GM23338 (cell line): ENCODE measurements around the gene PLCD3. TPM values are rescaled to one million over a fixed set of nuclear protein-coding genes. Genes with fewer than 3 reads are reported as not detected.

Experiments
- ATAC-seq: fragments of 200-7000 bp; cut with Tn5 transposase; 3 replicates; pipeline ENCODE4 v1.9.1; 2020
- DNase-seq: peaks from one replicate; pipeline ENCODE4 v3.0.0-alpha.2; 2015; ENCODE audit warnings: low spot score
- H2AFZ ChIP-seq: fragments of 200-600 bp; sonication (generic); 2 replicates; pipeline ENCODE4 v1.8.0; 2016; ENCODE audit warnings: antibody characterized with exemption, mild to moderate bottlenecking, moderate library complexity
- H3F3A ChIP-seq: fragments of 200-600 bp; sonication (generic); replicated peaks from 2 replicates; pipeline ENCODE4 v1.8.0; 2017; ENCODE audit warnings: antibody characterized with exemption, mixed run types, low read depth
- H3K27ac ChIP-seq: fragments of 200-600 bp; sonication (generic); 2 replicates; pipeline ENCODE4 v1.6.1; 2016; ENCODE audit warnings: low read depth
- H3K27me3 ChIP-seq: fragments of 200-600 bp; sonication (generic); 2 replicates; pipeline ENCODE4 v1.8.0; 2016; ENCODE audit warnings: mild to moderate bottlenecking, mixed run types, moderate library complexity; ENCODE audit not compliant: insufficient read depth
- H3K36me3 ChIP-seq: fragments of 200-600 bp; sonication (generic); 2 replicates; pipeline ENCODE4 v1.8.0; 2016; ENCODE audit warnings: mild to moderate bottlenecking; ENCODE audit not compliant: insufficient read depth
- H3K4me1 ChIP-seq: fragments of 200-600 bp; sonication (generic); 2 replicates; pipeline ENCODE4 v1.8.0; 2016; ENCODE audit warnings: mild to moderate bottlenecking, moderate library complexity; ENCODE audit not compliant: insufficient read depth
- H3K4me2 ChIP-seq: fragments of 200-600 bp; sonication (generic); 2 replicates; pipeline ENCODE4 v1.7.1; 2017; ENCODE audit warnings: mixed run types
- H3K4me3 ChIP-seq: fragments of 200-600 bp; sonication (generic); 2 replicates; pipeline ENCODE4 v1.6.1; 2016; ENCODE audit warnings: mixed run types
- H3K79me2 ChIP-seq: fragments of 200-600 bp; sonication (generic); replicated peaks from 2 replicates; pipeline ENCODE4 v1.8.0; 2017; ENCODE audit warnings: mild to moderate bottlenecking; ENCODE audit not compliant: insufficient read depth
- H3K9me2 ChIP-seq: fragments of 200-600 bp; sonication (generic); 2 replicates; pipeline ENCODE4 v1.8.0; 2017; ENCODE audit not compliant: insufficient read depth
- H4K20me1 ChIP-seq: fragments of 200-600 bp; sonication (generic); replicated peaks from 2 replicates; pipeline ENCODE4 v1.8.0; 2017; ENCODE audit warnings: mild to moderate bottlenecking; ENCODE audit not compliant: insufficient read depth
- H3K27ac Mint-ChIP-seq: 2 replicates; pipeline ENCODE4 v1.8.0; 2020; ENCODE audit warnings: inconsistent platforms, mild to moderate bottlenecking, moderate library complexity, mixed read lengths
- H3K27me3 Mint-ChIP-seq: 3 replicates; pipeline ENCODE4 v1.8.0; 2022; ENCODE audit warnings: low read depth, mild to moderate bottlenecking, moderate library complexity, mixed read lengths, inconsistent platforms; ENCODE audit not compliant: insufficient read depth, poor library complexity
- H3K36me3 Mint-ChIP-seq: 3 replicates; pipeline ENCODE4 v1.8.0; 2021; ENCODE audit warnings: low read depth, mild to moderate bottlenecking, inconsistent platforms, moderate library complexity, mixed read lengths
- H3K4me1 Mint-ChIP-seq: 3 replicates; pipeline ENCODE4 v1.8.0; 2020; ENCODE audit warnings: mild to moderate bottlenecking, inconsistent platforms, mixed read lengths
- H3K4me3 Mint-ChIP-seq: 3 replicates; pipeline ENCODE4 v1.8.0; 2021; ENCODE audit warnings: moderate library complexity, mild to moderate bottlenecking, inconsistent platforms, mixed read lengths
- H3K9me3 Mint-ChIP-seq: 3 replicates; pipeline ENCODE4 v1.8.0; 2020; ENCODE audit warnings: moderate library complexity, mild to moderate bottlenecking, inconsistent platforms, mixed read lengths
- CREB1 ChIP-seq: fragments of 250-450 bp; sonication (Bioruptor Pico); IDR thresholded peaks from 2 replicates; pipeline ENCODE4 v1.5.0; 2020; ENCODE audit warnings: low read depth, mild to moderate bottlenecking, moderate library complexity
- EZH2 ChIP-seq: fragments of 200-600 bp; sonication (generic); IDR thresholded peaks from one replicate; pipeline ENCODE4 v1.8.0; 2017; ENCODE audit warnings: antibody characterized with exemption, mild to moderate bottlenecking, low read depth; ENCODE audit not compliant: unreplicated experiment
- EZH2phosphoT487 ChIP-seq: fragments of 200-600 bp; sonication (generic); IDR thresholded peaks from one replicate; pipeline ENCODE4 v1.8.1; 2018; ENCODE audit warnings: antibody characterized with exemption; ENCODE audit not compliant: unreplicated experiment
- JUNB ChIP-seq: IDR thresholded peaks from one replicate; pipeline ENCODE4 v1.6.1; 2016; ENCODE audit warnings: antibody characterized with exemption; ENCODE audit not compliant: unreplicated experiment
- NANOG ChIP-seq: IDR thresholded peaks from 2 replicates; pipeline ENCODE4 v1.6.1; 2016; ENCODE audit warnings: antibody characterized with exemption, borderline replicate concordance
- POLR2AphosphoS5 ChIP-seq: IDR thresholded peaks from 2 replicates; pipeline ENCODE4 v1.6.1; 2016; ENCODE audit warnings: antibody characterized with exemption, low read depth
- ZNF114 ChIP-seq: fragments of 250-450 bp; sonication (Bioruptor Pico); IDR thresholded peaks from 2 replicates; pipeline ENCODE4 v1.5.0; 2020; ENCODE audit warnings: mild to moderate bottlenecking, moderate library complexity
- ZNF331 ChIP-seq: fragments of 250-450 bp; sonication (Bioruptor Pico); IDR thresholded peaks from 2 replicates; pipeline ENCODE4 v1.5.0; 2020; ENCODE audit warnings: low read depth, mild to moderate bottlenecking, moderate library complexity
- polyA plus RNA-seq: library from polyadenylated mRNA; unstranded; fragments of >200 nt; fragmentation: Nextera tagmentation; extraction: Ambion mirVana; gene quantifications from 2 replicates; pipeline ENCODE4 v1.2.1, GENCODE V29; 2016
- total RNA-seq: library from RNA; depleted of rRNA; stranded (reverse); fragments of >200 nt; shearing (Covaris generic); gene quantifications from 2 replicates; pipeline ENCODE4 v1.2.3, GENCODE V29; 2014
- TF ChIP-seq, protein P1 (sequence below), 2 experiments: fragments of 200-600 bp in 1 of 2; sonication (generic) in 1 of 2; conservative IDR thresholded peaks; 2 replicates each; pipeline versions ENCODE4 v1.5.1 to v1.6.1; 2016 to 2017; ENCODE audit warnings: antibody characterized with exemption in 2 of 2, low read depth in 2 of 2, mild to moderate bottlenecking in 2 of 2, moderate library complexity in 1 of 2
- TF ChIP-seq, protein P2 (sequence below): IDR thresholded peaks from one replicate; pipeline ENCODE4 v1.6.1; 2018; ENCODE audit warnings: antibody characterized with exemption; ENCODE audit not compliant: unreplicated experiment
- TF ChIP-seq, protein P3 (sequence below): IDR thresholded peaks from 2 replicates; pipeline ENCODE4 v1.6.1; 2016; ENCODE audit warnings: antibody characterized with exemption

The PLCD3 gene
- total and polyA plus RNA-seq, 2 experiments from 2014 or later = 3.0 to 32.1 TPM

DNA sequence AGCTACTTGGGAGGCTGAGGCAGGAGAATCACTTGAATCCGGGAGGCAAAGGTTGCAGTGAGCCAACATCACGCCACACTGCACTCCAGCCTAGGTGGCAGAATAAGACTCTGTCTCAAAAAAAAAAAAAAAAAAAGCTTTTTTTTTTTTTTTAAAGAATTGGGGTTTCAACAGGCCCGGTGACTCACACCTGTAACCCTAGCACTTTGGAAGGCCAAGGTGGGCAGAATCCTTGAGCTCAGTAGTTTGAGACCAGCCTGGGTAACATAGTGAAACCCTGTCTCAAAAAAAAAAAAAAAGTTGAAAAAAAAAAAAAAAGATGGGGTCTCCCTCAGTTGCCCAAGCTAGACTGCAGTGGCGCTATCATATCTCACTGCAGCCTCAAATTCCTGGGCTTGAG is 22.7 kb upstream of the PLCD3 start (continued):
- no peak for TF ChIP-seq JUNB
- no peak for TF ChIP-seq POLR2AphosphoS5
- TF ChIP-seq EZH2phosphoT487 = no peak
- no peak for TF ChIP-seq CREB1 (CRISPR knock-in tag)
- no peak for TF ChIP-seq EZH2
- TF ChIP-seq, protein P1, sequence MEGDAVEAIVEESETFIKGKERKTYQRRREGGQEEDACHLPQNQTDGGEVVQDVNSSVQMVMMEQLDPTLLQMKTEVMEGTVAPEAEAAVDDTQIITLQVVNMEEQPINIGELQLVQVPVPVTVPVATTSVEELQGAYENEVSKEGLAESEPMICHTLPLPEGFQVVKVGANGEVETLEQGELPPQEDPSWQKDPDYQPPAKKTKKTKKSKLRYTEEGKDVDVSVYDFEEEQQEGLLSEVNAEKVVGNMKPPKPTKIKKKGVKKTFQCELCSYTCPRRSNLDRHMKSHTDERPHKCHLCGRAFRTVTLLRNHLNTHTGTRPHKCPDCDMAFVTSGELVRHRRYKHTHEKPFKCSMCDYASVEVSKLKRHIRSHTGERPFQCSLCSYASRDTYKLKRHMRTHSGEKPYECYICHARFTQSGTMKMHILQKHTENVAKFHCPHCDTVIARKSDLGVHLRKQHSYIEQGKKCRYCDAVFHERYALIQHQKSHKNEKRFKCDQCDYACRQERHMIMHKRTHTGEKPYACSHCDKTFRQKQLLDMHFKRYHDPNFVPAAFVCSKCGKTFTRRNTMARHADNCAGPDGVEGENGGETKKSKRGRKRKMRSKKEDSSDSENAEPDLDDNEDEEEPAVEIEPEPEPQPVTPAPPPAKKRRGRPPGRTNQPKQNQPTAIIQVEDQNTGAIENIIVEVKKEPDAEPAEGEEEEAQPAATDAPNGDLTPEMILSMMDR (conservative IDR thresholded peaks at IDR 0.05; ENCODE audit: low read depth in 2 of 2) = no peak
- TF ChIP-seq, protein P2, sequence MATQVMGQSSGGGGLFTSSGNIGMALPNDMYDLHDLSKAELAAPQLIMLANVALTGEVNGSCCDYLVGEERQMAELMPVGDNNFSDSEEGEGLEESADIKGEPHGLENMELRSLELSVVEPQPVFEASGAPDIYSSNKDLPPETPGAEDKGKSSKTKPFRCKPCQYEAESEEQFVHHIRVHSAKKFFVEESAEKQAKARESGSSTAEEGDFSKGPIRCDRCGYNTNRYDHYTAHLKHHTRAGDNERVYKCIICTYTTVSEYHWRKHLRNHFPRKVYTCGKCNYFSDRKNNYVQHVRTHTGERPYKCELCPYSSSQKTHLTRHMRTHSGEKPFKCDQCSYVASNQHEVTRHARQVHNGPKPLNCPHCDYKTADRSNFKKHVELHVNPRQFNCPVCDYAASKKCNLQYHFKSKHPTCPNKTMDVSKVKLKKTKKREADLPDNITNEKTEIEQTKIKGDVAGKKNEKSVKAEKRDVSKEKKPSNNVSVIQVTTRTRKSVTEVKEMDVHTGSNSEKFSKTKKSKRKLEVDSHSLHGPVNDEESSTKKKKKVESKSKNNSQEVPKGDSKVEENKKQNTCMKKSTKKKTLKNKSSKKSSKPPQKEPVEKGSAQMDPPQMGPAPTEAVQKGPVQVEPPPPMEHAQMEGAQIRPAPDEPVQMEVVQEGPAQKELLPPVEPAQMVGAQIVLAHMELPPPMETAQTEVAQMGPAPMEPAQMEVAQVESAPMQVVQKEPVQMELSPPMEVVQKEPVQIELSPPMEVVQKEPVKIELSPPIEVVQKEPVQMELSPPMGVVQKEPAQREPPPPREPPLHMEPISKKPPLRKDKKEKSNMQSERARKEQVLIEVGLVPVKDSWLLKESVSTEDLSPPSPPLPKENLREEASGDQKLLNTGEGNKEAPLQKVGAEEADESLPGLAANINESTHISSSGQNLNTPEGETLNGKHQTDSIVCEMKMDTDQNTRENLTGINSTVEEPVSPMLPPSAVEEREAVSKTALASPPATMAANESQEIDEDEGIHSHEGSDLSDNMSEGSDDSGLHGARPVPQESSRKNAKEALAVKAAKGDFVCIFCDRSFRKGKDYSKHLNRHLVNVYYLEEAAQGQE = no peak

DNA sequence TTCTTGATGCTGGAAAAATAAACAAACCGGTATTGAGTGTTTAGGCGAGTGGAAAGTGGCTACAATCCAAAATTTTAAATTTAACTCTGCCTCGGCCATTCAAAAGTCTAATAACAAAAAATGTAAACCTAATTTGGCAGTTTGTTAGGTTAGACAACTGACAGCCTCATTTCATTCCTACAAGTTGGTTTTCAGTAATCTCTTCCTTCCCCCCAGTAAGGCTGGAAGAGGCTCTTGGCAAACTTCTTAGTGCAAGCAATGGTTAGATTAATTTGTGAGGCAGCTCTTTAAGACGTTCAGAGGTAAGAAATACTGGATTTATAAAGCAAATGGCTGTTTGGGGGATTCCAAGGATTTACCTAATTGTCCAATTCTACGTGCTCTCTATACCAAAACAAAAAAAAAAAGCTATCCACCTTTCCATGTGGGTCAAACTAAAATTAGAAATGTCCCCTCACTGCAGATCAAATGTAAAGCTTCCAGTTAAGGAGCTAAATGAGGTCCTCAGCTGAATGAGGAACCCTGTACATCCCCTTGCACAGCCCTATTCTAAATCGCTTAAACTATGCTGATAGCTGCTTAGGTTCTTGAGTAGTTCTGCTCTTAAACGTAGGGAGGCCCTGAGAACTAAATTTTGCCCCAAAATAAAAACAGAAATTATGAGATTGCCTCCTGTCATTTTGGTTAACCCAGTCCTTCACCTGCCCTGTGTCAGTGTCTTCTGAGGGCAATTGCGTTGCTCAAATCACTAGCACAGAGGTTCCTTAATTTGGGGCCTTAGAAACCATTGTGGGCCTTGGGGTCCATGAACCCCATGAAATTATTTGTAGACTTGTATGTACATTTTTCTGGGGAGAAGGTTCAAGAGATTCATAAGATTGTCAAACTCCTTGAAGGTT is 18.8 kb upstream of the PLCD3 start:
- DNase-seq (no peak), ATAC-seq (no peak)
- Histone ChIP-seq H3K27ac (no peak overlapping the region), H3K79me2 (peaks cover 25% of the 10 kb centered on the region), H3K4me1 (peaks cover 25% of the 10 kb centered on the region), H3K27me3 (peaks cover 5% of the 10 kb centered on the region; the same call in 1 of the 2 replicates), H2AFZ (no peak overlapping the region), H3F3A (peaks cover 14% of the 10 kb centered on the region), H3K36me3 (no peaks in the 10 kb centered on the region), H3K4me3 (peak overlapping the region; percentile 95), H3K4me2 (peak overlapping the region; percentile 95), H3K9me2 (no peaks in the 10 kb centered on the region), H4K20me1 (peaks cover 15% of the 10 kb centered on the region; the same call in 1 of the 2 replicates)
- H3K4me1 Mint-ChIP-seq = peaks cover 22% of the 10 kb centered on the region
- no peak overlapping the region for H3K27ac Mint-ChIP-seq
- peaks cover 26% of the 10 kb centered on the region for H3K27me3 Mint-ChIP-seq
- H3K4me3 Mint-ChIP-seq = peak overlapping the region; percentile 100
- H3K36me3 Mint-ChIP-seq = peaks cover 12% of the 10 kb centered on the region
- no peaks in the 10 kb centered on the region for H3K9me3 Mint-ChIP-seq
- TF ChIP-seq, protein P1 (conservative IDR thresholded peaks at IDR 0.05; ENCODE audit: low read depth in 2 of 2) = no peak
- TF ChIP-seq EZH2 = no peak
- TF ChIP-seq, protein P2 = no peak
- no peak for TF ChIP-seq ZNF114
- no peak for TF ChIP-seq JUNB
- TF ChIP-seq NANOG = no peak
- TF ChIP-seq, protein P3, sequence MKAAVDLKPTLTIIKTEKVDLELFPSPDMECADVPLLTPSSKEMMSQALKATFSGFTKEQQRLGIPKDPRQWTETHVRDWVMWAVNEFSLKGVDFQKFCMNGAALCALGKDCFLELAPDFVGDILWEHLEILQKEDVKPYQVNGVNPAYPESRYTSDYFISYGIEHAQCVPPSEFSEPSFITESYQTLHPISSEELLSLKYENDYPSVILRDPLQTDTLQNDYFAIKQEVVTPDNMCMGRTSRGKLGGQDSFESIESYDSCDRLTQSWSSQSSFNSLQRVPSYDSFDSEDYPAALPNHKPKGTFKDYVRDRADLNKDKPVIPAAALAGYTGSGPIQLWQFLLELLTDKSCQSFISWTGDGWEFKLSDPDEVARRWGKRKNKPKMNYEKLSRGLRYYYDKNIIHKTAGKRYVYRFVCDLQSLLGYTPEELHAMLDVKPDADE = no peak
- TF ChIP-seq ZNF331 (CRISPR knock-in tag) = no peak
